Cardiac fibroblast (primary cell): ENCODE data around the gene COPS8.

Experiments
- DNase-seq, 2 donors: peaks; one replicate each; pipeline versions ENCODE4 v3.0.0 to v3.0.0-alpha.2; 2010; ENCODE audit warnings: low read depth in 2 of 2
- H3K4me3 ChIP-seq, 2 donors: replicated peaks in 1 of 2; 1 replicate in 1 of 2; 2 replicates in 1 of 2; pipeline ENCODE4 v1.5.1; 2011; ENCODE audit warnings: low read depth in 2 of 2, low read length in 2 of 2, mild to moderate bottlenecking in 2 of 2, moderate library complexity in 1 of 2
- CTCF ChIP-seq: IDR thresholded peaks from one replicate; pipeline ENCODE4 v1.5.1; 2011; ENCODE audit warnings: low read depth, mild to moderate bottlenecking, low read length, inconsistent platforms

The COPS8 gene

GRCh38 chr2:237091779-237092436 is 6.2 kb downstream of the COPS8 start:
- H3K4me3 ChIP-seq = no peak overlapping the region
- DNase-seq = peak; percentile 88 to 90
- no peak for TF ChIP-seq CTCF

GRCh38 chr2:237092506-237092905 is 6.8 kb downstream of the COPS8 start:
- DNase-seq = peak in 1 of 2 donors; percentile 29
- H3K4me3 ChIP-seq = no peak overlapping the region
- TF ChIP-seq CTCF = no peak

GRCh38 chr2:237092920-237093781 is 7.5 kb downstream of the COPS8 start:
- TF ChIP-seq CTCF = peak; percentile 66
- peak; percentile 89 to 90 for DNase-seq
- H3K4me3 ChIP-seq = no peak overlapping the region

GRCh38 chr2:237096201-237096600 is 10.5 kb downstream of the COPS8 start:
- no peak for TF ChIP-seq CTCF
- DNase-seq = peak; percentile 55 to 76
- no peak overlapping the region for H3K4me3 ChIP-seq

GRCh38 chr2:237096911-237097310 is 11.2 kb downstream of the COPS8 start:
- H3K4me3 ChIP-seq = no peak overlapping the region
- DNase-seq = peak; percentile 88 to 93
- TF ChIP-seq CTCF = no peak

- peak; percentile 35 to 57 for DNase-seq
- no peak overlapping the region for H3K4me3 ChIP-seq
- no peak for TF ChIP-seq CTCF
These were observed 11.7 kb downstream of the COPS8 start for GRCh38 chr2:237097326-237097910.
